ENCODE measurements around the gene MVK.

Gene MVK

DNA sequence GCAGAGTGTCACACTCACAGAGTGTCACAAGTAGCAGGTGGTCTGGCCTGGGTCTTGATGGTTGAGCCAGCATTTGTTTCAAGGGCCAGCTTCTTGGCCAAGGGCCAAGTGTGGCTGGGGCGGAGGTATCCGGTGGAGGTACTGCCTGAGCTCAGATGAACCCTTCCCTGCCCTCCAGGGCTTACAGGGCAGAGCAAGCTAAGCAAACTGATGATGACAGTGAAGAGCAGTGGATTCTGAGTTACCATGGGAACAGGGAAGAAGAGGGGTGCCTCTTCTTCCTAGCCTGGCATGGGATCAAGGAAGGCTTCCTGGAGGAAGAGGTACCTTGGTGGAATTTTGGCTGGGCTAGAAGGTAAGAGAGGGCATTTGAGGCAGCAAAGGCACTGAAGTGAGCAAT, 35.7 kb downstream of the MVK start:
- no peaks in the 10 kb centered on the region for H3K9me3 Mint-ChIP-seq
- no peak overlapping the region for H3K4me3 Mint-ChIP-seq
- DNase-seq, result no peak
- no peaks in the 10 kb centered on the region for H3K36me3 Mint-ChIP-seq (ENCODE audit: low read depth)
- H3K4me1 Mint-ChIP-seq (ENCODE audit: low read depth), result no peaks in the 10 kb centered on the region
- H3K27me3 Mint-ChIP-seq, result peaks cover 42% of the 10 kb centered on the region
- H3K27ac Mint-ChIP-seq, result no peak overlapping the region

DNA sequence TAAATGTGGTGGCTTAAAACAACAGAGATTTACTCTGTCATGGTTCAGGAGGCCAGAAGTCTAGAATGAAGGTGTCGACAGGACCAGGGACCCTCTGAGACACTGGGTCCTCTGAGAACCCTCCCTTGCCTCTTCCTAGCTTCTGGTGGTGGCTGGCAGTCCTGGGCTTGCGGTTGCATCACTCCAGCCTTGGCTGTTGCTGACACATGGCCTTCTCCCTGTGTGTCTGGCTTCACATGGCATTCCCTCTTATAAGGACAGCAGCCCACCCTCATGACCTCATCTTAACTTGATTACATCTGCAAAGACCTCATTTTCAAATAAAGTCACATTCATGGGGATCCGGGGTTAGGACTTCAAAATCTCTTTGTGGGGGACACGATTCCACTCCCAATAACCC, 36.9 kb downstream of the MVK start:
- Mint-ChIP-seq H3K27ac (no peak overlapping the region), H3K36me3 (ENCODE audit: low read depth) (no peaks in the 10 kb centered on the region), H3K4me1 (ENCODE audit: low read depth) (no peaks in the 10 kb centered on the region), H3K4me3 (no peak overlapping the region), H3K9me3 (no peaks in the 10 kb centered on the region), H3K27me3 (peaks cover 42% of the 10 kb centered on the region)
- no peak for DNase-seq

DNA sequence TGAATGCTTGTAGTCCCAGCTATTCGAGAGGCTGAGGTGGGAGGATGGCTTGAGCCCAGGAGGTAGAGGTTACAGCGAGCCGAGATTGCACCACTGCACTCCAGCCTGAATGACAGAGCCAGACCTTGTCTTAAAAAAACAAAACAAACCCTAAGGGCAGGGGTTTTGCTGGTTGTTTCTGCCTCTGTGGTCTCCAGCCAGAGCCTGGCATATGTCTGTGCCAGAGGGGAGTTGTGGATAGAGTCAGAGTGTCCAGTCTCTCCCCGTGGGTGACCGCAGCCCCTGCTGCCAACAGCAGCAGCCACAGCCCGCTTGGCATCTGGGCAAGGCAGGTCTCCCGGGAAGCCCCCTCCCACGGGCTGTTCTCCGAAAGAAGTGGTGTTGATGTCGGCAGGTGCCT, 37.6 kb downstream of the MVK start:
- no peaks in the 10 kb centered on the region for H3K4me1 Mint-ChIP-seq (ENCODE audit: low read depth)
- no peaks in the 10 kb centered on the region for H3K36me3 Mint-ChIP-seq (ENCODE audit: low read depth)
- H3K4me3 Mint-ChIP-seq, result no peak overlapping the region
- no peak overlapping the region for H3K27ac Mint-ChIP-seq
- H3K9me3 Mint-ChIP-seq, result no peaks in the 10 kb centered on the region
- no peak for DNase-seq
- peaks cover 46% of the 10 kb centered on the region for H3K27me3 Mint-ChIP-seq

DNA sequence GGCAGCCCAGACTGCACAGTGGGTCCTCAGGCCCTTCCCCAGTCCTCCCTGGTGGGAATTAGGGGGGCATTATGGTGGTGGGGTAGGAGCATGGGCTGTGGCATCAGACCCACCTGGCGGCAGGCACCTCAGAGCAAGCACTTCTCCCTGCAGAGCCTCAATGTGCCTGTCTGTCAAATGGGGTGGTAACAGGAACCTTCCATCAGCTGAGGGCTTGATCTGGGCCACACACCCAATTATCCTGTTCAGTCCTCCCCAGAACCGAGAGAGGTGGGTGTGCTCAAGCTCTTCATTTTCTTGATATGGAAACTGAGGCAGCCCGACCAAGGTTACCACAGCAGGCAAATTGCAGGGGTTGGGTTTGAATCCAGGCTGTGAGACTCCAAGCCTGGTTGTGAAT, 38.4 kb downstream of the MVK start:
- peaks cover 49% of the 10 kb centered on the region for H3K27me3 Mint-ChIP-seq
- no peak for DNase-seq
- no peaks in the 10 kb centered on the region for H3K9me3 Mint-ChIP-seq
- no peaks in the 10 kb centered on the region for H3K4me1 Mint-ChIP-seq (ENCODE audit: low read depth)
- no peaks in the 10 kb centered on the region for H3K36me3 Mint-ChIP-seq (ENCODE audit: low read depth)
- H3K4me3 Mint-ChIP-seq, result no peak overlapping the region
- no peak overlapping the region for H3K27ac Mint-ChIP-seq

DNA sequence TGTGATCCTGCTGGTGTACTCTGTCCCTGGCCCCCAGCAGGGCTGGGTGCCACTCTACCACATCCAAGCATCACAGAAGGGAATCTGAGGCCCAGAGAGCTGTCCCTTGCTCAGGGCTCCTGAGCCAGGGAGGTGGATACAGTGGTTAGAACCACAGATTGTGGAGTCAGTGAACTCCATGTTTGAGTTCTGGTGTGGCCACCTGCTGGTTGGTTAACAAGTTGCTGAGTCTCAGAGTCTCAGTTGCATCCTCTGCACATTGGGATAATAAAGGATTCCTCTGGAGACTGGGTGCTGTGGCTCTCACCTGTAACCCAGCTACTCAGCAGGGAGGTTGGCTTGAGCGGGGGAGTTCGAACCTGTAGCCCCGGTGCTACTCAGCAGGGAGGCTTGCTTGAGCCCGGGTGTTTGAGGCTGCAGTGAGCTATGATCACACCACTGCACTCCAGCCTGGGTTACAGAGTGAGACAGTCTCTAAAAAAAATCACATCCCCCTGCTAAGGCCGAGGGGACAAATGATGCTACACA, 39.4 kb downstream of the MVK start:
- no peaks in the 10 kb centered on the region for H3K9me3 Mint-ChIP-seq
- H3K27me3 Mint-ChIP-seq, result peaks cover 46% of the 10 kb centered on the region
- H3K4me3 Mint-ChIP-seq, result no peak overlapping the region

DNA sequence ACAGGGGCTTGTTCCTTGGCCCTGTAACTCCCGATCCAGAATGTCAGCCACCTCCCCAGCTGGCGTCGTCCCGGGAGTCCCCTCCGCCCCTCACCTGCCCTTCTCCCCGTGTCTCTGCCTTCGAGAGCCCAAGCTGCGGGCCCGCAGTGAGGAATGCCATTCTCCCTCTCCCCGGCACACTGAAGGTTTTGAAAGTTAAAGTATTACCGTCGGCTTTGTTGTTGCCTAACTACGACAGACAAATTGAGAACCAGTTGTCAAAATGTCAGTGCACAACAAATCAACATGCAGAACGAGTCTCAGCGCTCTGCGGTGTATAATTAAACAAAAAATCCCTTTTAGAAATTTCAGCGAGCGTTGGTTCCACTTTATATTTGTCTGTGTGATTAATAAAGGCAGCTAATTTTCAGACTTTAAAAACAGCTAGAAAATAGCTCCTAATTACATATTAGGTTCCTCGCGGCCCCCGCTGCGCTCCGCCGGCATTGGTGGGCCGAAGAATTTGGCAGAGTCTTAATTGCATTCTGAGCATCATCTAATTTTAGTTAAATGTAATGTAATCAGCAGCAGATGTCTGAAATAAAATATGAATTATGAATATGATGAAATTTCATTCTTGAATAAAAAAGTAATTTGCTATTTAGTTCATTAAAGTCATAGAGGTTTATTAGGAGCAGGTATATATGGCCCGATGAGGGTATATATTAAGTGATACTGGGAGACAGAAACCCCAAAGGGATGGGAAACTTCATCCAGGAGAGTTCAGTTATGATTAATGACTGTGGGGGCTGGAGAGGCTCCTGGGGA, 40.3 kb downstream of the MVK start:
- peaks cover 46% of the 10 kb centered on the region for H3K27me3 Mint-ChIP-seq
- no peak overlapping the region for H3K27ac Mint-ChIP-seq
- H3K4me1 Mint-ChIP-seq (ENCODE audit: low read depth), result no peaks in the 10 kb centered on the region
- no peaks in the 10 kb centered on the region for H3K9me3 Mint-ChIP-seq
- H3K4me3 Mint-ChIP-seq, result no peak overlapping the region
- no peaks in the 10 kb centered on the region for H3K36me3 Mint-ChIP-seq (ENCODE audit: low read depth)
- no peak for DNase-seq

More for the DNA sequence above, 39.4 kb downstream of the MVK start:
- no peaks in the 10 kb centered on the region for H3K4me1 Mint-ChIP-seq (ENCODE audit: low read depth)
- no peak overlapping the region for H3K27ac Mint-ChIP-seq
- no peaks in the 10 kb centered on the region for H3K36me3 Mint-ChIP-seq (ENCODE audit: low read depth)
- no peak for DNase-seq

DNA sequence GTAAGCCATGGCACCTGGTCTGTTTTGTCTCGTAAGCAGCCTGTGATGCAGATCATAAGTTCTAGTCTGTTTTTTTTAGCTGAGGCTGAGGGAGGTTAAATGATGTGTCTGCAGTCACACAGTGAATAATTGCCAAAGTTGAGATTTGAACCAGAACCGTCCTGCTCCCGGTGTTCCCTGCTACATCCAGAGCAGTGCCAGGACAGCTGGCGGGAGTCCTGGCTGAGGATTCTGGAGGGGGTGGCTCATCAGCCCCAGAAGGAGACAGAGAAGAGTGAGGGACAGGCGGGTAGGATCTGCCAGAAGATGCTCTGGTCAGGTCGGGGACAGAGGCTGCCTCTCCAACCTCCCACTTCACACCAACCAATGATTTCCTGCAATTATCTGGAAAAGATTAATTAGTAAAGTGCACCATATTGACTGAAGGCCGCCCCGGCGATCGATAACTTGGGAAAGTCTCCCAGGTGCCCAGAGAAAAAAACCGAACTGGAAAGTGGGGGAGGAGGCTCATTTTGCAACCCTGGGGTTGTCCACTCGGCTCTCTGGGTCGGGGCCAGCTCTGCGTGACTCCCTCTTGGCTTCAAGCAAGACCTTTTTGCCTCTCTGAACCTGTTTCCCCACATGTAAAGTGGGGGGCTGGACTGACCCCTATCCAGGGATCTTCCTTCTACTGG, 42.1 kb downstream of the MVK start:
- Mint-ChIP-seq H3K36me3 (ENCODE audit: low read depth) (no peaks in the 10 kb centered on the region), H3K4me1 (ENCODE audit: low read depth) (no peaks in the 10 kb centered on the region), H3K9me3 (no peaks in the 10 kb centered on the region), H3K27me3 (peaks cover 48% of the 10 kb centered on the region), H3K4me3 (no peak overlapping the region), H3K27ac (no peak overlapping the region)
- DNase-seq, result no peak

DNA sequence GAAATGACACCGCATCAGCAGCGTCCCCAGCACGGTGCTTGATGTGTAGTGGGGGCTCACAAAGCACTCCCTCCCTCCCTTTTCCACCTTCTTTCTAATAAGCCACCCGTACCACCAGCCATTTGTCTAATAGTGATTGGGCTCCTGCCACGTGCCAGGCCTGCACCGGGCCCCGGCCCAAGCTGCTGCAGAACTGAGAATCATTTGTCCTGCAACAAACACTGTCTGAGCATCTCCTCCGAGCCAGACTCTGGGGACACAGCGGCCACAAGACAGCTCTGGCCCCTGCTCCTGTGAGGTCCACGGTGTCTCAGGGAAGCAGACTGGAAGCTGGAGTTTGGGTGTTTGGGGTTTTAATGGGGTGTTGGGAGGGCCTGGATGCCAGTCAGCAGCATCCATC, 43.9 kb downstream of the MVK start:
- Mint-ChIP-seq H3K9me3 (no peaks in the 10 kb centered on the region), H3K4me3 (no peak overlapping the region), H3K27ac (no peak overlapping the region), H3K36me3 (ENCODE audit: low read depth) (no peaks in the 10 kb centered on the region), H3K27me3 (peaks cover 52% of the 10 kb centered on the region), H3K4me1 (ENCODE audit: low read depth) (peaks cover 2% of the 10 kb centered on the region)
- no peak for DNase-seq

DNA sequence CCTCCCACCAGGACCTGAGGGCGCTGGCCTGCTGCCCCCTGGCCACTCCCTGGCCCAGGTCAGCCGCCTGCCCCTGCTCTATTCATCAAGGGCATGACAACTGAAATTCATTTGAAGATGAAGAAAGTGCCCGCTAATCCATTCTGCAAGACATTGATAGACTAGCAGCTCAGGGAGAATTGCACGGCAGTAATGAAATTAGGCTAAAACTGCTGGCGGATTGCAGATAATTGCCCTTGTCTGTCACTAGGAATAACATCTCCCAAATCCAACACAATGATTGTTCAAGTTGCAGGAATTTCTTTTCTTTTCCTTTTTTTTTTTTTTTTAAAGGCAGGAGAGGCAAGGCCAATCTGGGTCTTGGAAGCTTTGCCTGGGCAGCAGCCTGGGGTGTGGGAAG, 44.5 kb downstream of the MVK start:
- Mint-ChIP-seq H3K27ac (no peak overlapping the region), H3K36me3 (ENCODE audit: low read depth) (no peaks in the 10 kb centered on the region), H3K4me1 (ENCODE audit: low read depth) (peaks cover 2% of the 10 kb centered on the region), H3K9me3 (no peaks in the 10 kb centered on the region), H3K27me3 (peaks cover 51% of the 10 kb centered on the region), H3K4me3 (no peak overlapping the region)
- no peak for DNase-seq

DNA sequence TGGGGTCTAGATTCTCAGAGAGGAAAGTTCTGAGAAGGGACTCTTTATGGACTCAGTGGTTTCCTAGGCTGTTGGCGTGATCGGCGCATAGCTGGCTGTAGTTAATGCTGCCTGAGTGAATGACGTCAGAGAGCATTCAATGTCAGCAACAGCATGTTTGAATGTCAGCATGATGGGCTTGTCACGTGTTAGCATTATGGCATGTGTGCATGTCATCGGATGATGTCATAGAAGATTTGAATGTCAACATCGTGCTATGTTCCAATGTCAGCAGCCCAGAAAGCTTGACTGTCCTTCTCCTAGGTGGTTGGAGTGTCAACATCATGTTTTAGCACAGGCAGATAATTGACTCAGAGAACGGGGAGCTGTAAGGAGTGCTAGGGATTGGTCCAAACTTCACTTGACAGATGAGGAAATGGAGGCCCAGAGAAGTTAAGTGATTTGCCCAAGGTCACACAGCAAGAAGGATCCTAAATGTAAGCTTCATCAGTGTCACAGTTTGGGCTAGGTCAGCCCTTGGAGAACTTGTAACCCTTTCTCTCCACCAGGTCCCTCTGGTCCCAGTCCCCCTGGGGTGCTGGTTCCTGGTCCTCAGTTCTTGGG, 45.5 kb downstream of the MVK start:
- Mint-ChIP-seq H3K27me3 (peaks cover 44% of the 10 kb centered on the region), H3K4me1 (ENCODE audit: low read depth) (peaks cover 2% of the 10 kb centered on the region), H3K27ac (no peak overlapping the region), H3K4me3 (no peak overlapping the region), H3K36me3 (ENCODE audit: low read depth) (no peaks in the 10 kb centered on the region), H3K9me3 (no peaks in the 10 kb centered on the region)
- DNase-seq, result no peak

DNA sequence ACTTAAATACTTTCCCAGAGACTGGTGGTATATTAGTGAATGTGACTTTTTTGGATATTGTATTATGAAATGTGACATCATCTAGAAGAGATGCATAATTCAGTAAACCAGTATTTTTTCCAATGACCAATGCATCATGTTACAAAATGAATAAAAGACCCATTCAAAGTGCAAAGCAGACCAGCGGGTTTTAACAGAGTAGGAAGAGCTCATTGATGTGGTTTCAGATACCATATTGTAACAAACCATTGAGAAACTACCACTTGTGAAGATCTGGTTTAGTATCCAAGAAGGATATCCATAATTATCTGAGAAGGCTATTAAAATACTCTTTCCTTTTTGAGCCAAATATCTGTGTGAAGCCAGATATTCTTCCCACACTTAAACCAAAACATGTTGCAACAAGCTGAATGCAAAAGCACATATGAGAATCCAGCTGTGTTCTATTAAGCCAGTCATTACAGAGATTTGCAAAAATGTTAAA, 47.7 kb downstream of the MVK start:
- no peak overlapping the region for H3K4me3 Mint-ChIP-seq
- DNase-seq, result no peak
- peaks cover 47% of the 10 kb centered on the region for H3K27me3 Mint-ChIP-seq
- H3K27ac Mint-ChIP-seq, result no peak overlapping the region
- no peaks in the 10 kb centered on the region for H3K9me3 Mint-ChIP-seq
- H3K36me3 Mint-ChIP-seq (ENCODE audit: low read depth), result no peaks in the 10 kb centered on the region
- peaks cover 2% of the 10 kb centered on the region for H3K4me1 Mint-ChIP-seq (ENCODE audit: low read depth)

DNA sequence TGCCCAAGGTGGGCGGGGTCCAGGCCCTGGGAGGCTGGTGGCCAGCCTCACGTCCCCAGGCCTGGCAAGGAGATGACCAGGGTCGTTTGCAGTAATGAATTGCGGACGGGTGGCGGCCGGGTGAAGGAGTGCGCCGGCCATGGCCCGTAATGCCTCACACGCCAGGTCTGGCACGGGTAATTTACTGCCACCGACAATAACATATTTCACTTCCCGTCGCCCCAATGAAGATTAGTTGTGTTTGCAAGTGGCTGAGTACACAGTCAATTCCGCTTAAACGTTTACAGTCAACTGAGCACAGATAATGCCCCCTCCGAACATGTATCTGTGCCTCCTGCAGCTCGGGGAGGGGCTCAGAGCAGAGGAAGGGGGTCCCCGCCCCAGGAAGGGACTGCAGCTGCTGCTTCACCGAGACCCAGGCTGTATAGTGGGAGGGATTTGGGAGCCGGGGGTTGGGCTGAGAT, 48.3 kb downstream of the MVK start:
- no peak overlapping the region for H3K27ac Mint-ChIP-seq
- H3K36me3 Mint-ChIP-seq (ENCODE audit: low read depth), result no peaks in the 10 kb centered on the region
- H3K27me3 Mint-ChIP-seq, result peaks cover 46% of the 10 kb centered on the region
- no peak overlapping the region for H3K4me3 Mint-ChIP-seq
- no peaks in the 10 kb centered on the region for H3K9me3 Mint-ChIP-seq
- H3K4me1 Mint-ChIP-seq (ENCODE audit: low read depth), result peaks cover 2% of the 10 kb centered on the region
- no peak for DNase-seq

DNA sequence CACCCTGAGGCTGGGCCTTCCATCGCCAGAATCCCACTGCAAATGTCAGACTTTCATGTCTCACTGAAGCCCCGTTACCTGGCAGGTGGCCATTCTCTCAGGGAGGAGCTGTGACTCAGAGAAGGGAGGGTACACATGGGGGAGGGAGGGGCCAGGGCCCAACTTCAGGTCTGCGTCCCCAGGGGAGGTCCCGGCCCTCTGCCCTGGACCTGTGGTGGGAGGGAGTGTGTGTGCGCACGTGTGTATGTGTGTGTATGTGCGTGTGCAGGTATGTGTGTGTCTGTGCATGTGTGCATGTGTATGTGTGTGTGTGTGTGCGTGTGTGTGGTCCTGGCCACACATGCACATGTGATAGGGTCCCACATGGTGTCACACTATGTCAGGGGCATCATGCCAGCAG, 50.9 kb downstream of the MVK start:
- no peak for DNase-seq
- Mint-ChIP-seq H3K4me1 (ENCODE audit: low read depth) (peaks cover 2% of the 10 kb centered on the region), H3K4me3 (no peak overlapping the region), H3K9me3 (no peaks in the 10 kb centered on the region), H3K36me3 (ENCODE audit: low read depth) (no peaks in the 10 kb centered on the region), H3K27ac (no peak overlapping the region), H3K27me3 (peaks cover 66% of the 10 kb centered on the region)

DNA sequence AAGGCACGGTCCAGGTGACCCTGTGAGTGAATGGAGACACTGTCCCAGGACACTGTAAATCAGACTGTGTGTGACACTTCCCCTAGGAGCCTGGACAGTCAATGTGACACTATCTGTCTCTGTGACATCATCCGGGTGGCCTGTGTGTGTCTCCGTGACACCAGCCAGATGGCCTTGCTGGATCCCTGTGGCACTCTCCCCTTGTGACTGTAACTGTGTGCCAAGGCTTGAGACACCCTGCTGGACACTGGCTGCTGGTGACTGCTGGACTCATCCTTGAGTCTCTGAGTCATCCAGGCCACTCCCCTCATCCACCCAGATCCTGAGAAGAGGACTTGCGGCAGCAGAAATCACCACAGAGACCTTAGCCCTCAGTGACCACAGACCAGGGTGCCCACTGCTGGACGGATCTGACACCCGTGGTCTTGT, 51.6 kb downstream of the MVK start:
- H3K4me3 Mint-ChIP-seq, result no peak overlapping the region
- peaks cover 70% of the 10 kb centered on the region for H3K27me3 Mint-ChIP-seq
- H3K9me3 Mint-ChIP-seq, result no peaks in the 10 kb centered on the region
- DNase-seq, result no peak
- peaks cover 2% of the 10 kb centered on the region for H3K4me1 Mint-ChIP-seq (ENCODE audit: low read depth)
- H3K36me3 Mint-ChIP-seq (ENCODE audit: low read depth), result no peaks in the 10 kb centered on the region
- no peak overlapping the region for H3K27ac Mint-ChIP-seq
